Iris pigment epithelial cell (primary cell): Measurements from ENCODE around the gene MGMT.

Experiments used
- DNase-seq: peaks from one replicate; pipeline ENCODE4 v3.0.0-alpha.2; 2011; ENCODE audit warnings: low read depth

The MGMT gene

DNA sequence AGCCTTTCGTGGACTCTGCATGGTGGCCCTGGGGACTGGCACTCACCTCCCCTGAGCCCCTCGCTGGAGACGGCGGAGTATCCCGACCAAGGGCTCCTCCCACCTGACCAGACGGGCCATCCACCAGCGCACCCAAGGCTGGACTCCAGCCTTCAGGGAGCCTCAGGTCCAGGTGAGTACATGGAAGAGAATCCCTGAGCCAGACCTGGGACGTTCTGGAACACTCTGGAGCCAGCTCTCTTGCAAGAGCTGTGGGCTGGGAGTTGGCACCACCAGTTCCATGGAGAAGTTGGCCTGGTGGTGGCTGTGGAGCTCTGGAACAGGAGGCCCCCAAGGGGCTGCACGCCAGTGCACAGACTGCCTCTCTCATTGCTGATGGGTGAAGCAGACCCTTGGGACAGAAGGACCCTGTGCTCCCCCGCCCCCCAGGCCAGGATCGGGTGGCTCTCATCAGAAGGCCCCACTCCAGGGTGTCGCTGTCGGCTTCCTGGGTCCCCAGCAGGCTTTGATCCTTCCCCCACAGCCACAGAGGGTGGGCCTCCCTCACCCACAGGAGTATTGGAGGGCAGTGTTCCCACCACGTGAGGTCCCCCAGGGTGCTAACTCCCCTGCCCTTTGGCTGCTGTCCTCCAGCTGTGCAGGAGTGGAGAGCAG, 307.2 kb downstream of the MGMT start:
- DNase-seq: no peak

DNA sequence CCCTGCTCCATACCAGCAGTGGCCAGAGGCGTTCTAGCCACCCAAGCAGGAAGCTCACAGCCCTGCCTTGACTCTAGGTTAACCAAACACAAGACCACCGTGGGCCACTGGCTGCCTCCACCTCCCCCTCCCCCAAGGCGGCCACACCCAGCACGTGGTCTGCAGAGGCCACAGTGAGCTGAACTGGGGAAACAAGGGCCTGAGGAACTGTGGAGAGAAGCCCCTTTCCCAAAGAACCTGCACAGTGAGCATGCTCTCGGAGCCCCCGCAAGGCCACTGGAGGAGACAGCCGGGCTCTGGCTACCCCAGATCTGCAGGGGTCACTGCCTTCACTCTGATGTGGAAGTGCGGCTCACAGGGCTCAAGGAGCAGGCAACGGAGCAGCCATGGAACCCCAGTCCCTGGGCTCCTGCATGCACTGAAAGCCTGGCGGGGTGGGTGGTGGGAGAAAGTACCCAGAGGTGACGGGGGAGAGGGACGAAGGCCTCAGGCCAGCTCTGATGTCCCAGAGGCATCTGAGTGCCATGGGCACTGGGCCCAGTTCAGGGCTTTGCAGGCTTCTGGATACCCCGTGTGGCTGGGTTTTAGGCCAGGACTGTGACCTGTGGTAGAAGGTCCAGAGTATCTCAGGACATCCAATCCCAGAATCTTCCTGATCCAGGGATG, 307.8 kb downstream of the MGMT start:
- no peak for DNase-seq

DNA sequence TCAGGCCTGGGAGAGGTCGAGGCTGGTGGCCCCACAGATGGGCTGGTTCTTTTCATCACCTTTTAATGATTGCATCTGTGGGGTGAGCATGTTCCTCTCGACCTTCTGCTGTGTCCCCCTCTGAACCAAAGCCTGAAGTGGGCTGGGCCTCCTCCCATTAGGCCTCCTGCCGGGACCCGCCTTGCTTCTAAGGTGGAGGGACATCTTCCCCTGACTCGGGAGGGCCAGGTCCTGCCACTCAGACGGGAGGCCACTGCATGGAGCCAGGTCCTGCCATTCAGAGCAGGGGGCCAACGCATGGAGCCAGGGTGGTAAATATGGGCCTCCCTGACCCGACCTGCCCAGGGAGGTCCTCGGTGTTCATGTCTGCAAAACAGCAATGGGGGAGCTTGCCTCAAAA, 308.6 kb downstream of the MGMT start:
- no peak for DNase-seq

DNA sequence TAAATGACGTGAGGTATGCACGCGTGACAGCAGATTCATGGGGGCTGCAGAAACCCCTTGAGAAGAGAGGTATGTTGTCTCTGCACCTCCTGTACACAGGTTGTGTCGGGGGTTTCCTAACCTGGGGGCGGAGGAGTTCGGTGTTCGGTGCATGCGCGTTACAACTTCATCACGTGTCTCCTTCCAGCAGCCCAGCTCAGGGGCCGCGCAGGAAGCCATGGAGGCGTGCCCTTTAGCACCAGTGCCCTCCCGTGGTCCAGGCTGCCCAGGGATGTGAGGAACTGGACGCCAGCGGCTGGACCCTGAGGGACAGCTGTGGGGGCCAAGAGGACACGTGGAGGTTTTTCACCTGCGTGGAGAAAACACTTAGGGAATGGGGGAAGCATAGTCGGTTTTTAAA, 310.6 kb downstream of the MGMT start:
- no peak for DNase-seq

DNA sequence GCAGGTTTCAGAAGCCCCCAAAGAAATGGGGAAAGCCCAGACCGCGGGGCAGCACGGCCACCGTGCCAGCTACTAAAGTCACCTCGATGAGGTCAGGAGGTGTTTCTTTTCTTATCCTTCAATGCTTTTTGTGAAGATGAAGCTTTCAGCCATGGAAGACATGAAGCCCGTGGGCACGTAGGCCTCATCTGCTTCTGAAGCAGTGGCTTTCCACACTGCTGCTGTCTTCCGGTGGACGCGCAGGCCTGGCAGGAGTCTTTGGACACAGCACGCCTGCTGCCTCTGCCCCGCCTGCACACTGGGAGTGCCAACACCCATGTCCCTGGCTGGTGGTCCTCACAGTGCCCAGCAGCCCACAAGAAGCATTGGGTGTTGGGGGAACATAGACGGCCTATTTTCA, 311.5 kb downstream of the MGMT start:
- no peak for DNase-seq

DNA sequence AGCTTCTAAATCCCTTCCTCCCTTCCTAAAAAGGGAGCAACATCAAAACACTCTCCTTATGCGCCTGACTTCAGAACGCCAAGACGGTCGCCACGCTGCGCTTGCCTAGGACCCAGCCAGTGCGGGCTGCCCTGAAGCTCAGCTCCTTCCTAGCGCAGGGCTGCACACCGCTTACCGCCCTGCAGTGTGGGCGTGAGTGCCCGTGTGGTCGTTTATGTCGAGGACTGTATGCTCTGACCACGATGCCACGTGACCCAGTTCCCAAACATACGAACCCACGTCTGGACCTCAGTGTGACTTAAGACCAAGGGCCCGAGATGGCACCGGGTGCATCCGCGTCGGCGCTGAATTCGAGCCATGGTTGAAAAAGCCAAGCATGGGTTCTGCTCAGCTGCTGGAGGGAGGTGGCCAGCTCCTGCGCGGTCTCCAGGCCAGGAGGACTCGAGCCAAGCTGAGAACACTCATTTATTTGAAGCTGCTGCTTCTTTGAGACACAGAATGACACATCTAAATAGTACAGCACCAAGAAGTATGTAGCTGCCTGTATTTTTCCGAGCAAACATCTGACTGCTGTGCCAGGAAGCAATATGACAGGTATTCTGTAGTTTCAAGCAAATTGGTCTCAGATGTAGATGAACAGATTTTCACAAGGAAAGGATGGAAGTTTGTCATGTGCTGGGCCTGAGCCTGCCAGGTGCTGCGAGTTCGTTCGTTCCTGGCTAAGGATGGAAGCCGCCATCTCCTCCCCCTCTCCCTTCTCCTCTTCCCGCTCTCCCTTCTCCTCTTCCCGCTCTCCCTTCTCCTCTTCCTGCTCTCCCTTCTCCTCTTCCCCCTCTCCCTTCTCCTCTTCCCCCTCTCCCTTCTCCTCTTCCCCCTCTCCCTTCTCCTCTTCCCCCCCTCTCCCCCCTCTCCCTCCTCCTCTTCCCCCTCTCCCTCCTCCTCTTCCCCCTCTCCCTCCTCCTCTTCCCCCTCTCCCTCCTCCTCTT, 312.4 kb downstream of the MGMT start:
- DNase-seq: no peak

DNA sequence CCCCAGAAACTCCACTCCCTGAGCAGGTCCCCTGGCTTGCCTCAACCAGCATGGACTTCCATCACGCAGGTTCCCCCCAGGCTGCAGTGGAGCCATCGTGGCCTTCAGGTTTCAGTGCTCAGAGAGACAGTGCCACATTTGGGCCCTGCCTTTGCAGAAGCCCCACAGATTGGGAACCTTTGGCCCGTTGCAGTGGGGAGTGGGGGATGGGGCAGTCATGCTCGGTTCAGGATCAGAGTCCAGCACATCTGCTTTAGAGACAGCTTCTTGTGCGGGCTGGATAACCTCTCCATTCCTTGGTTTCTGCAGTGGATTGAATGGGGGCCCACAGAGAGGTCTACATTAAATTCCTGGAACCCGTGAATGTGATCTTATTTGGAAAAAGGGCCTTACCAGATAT, 313.2 kb downstream of the MGMT start:
- DNase-seq: no peak

DNA sequence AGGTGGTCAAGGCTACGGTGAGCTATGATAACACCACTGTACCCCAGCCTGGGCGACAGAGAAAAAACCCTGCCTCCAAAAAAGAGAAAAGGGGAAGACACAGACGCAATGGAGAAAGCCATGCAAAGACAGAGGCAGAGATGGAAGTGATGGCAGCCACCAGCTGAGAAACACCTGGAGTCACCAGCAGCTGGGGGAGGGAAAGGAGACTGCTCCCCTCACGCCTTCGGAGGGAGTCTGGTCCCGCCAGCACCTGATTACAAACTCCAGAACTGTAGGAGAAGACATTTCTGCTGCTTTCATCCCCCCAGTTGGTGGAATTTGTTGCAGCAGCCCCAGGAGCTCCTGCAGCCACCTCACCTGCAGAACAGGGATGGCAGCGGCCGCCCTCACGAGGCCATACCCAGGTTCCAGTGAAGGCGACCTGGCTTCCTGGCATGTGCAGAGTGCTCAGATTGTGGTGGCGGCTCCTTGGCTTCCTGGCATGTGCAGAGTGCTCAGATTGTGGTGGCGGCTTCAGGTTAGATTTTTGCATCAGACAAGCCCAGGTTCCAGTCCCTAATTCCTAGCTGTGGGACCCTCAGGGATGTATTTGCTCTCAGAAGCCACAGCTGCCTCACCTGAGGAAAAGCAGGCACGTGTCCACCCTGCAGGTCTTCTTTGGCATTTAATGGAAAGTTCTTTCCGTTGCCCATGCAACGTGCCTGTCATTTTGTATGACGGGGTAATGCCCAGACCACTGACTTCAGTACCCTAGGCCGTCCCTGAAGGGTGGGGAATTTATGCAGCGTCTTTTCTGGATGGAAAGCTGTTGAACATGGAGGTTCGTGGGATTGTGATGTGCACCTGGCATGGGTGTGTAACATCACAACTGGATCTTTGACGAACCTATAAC, 314.1 kb downstream of the MGMT start:
- DNase-seq: no peak

DNA sequence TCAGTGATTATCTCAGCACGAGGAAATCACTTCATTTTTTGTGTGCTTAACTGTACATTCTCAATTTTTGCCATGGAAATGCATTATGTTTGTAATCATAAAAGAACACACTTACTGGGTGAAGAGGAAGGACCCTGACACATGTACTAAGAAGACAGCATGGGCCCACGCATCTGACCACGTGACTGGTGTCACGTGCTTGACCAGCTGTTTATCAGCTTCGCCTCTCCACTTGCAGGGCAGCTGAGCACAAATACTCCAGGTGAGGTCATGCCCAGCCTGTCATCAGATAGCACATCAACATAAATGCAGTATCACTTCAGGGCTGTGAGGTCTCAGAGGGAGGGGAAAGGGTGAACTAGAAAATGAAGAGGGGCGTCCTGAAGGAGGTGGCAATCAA, 317.2 kb downstream of the MGMT start:
- no peak for DNase-seq

DNA sequence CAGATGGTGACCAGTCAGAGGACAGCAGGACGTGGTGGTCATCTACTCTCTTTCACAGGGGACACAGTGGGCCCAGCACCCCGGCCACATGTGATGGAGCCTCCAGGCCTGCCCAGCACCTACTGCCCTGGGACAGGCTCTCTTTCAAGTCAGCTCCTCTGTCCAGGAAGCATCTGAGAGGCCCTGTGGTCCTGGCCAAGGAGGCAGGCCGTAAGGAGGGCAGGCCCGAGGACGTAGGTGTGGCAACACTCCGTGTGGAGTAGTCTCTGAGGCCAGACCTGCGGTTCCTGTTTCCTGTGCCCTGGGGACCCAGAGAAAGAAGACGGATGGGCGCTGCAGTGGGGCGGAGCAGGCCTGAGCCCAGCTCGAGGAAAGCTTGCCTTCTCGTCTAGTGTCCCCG, 317.9 kb downstream of the MGMT start:
- DNase-seq: no peak

DNA sequence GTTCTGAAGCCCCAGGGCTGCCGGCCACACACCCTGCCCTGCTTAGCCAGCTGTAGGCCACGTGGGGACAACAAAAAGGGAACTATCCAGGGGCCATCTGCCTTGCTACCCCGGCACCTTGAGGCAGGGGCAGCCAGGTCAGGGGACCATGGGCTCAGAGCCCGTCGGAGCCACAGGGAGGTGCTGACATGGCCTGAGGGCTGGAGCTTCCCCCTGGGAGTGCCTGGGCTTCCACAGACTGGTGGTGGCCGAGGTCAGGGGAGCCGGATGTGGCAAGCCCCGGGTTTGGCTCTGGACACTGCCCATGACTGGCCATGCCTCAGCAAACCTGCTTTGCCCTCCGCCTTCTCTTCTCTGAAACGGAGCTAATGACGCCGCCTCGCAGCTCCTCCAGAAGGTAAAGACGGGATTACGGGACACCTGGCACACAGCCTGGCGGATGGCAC, 318.5 kb downstream of the MGMT start:
- DNase-seq: no peak

DNA sequence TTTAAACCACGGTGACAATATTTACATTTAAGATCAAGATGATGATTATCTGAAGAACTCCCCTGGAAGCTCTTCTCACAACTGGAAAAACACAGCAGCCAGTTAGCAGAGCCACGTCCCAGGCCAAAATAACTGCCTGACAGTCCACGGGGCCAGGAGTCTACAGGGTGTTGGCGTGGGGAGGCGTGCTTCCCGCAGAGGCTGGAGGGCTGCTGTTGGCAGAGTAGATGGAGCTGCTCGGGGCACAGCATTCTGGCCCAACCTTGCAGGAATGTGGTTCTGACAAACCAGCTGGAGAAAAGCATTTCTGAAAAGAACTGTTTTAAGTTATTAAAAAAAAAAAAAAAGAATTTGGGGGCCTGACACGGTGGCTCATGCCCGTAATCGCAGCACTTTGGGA, 319.2 kb downstream of the MGMT start:
- DNase-seq: no peak

DNA sequence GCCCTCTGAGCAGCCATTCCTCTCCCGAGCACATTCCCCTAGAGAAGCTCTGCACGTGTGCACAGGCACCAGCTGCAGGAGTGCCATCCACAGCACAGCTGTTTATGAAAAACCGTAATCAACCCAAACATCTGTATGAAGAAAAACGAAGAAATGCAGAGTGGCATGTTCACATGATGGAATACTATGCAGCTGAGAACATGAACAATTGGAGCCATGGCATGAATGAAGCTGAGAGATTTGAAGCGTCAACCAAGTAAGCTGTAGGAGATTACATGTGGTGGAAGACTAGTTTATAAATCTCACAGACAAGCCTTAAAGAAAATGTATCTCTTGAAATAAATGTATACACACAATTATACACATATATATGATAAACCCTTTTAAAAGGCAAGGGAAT, 320.5 kb downstream of the MGMT start:
- no peak for DNase-seq

DNA sequence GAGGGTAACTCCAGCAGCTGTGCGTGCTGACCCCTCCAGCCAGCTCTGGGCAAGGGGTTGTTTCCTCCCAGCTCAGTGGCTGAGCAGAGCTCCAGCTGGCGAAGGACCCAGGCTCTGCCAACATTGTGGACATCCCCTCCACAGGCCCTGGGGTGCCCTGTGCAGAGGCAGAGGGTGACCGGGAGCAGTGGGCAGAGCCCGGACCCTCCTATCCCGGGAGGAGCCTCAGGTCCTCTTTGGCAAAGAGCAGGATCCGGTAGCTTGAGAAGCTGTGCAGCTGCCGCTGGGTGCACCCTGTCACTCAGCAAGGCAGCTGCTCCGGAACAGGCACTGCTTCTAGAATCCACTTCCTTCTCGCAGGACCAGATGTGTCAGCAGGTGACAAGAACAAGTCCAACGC, 321.2 kb downstream of the MGMT start:
- no peak for DNase-seq

DNA sequence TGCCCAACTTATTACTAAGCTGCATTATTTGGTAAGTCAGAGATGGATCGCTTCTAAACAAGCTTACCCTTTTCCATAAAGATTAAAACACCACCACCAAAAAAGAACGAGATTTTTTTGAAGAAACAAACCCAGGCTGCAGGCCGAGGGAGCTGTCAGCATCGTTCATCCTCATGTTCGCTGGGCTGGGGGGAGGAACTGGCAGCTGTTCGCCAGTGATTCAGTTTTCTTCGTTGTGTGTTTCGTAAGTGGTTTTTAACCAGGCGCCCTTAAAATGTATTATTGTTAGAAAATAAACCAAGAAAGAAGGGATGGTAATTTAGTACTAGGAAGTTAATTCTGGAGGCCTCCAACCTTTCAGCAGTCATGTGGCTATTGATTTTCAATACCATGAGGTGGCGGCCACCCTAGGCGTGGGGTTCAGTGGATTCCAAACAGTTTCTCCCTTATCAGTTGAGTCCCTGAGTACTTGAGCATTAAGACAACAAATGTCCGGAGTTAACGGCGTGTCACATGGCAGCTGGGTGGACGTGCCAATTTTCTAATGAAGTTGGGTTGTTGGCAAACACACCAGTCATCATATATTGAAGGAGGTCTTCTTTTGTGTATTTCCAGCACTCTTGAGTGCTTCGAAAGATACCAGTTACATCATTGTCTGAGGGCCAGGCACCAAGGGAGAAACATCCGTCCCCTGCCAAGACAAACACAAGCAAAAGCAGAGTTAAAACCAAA, 323.8 kb downstream of the MGMT start:
- DNase-seq: no peak

DNA sequence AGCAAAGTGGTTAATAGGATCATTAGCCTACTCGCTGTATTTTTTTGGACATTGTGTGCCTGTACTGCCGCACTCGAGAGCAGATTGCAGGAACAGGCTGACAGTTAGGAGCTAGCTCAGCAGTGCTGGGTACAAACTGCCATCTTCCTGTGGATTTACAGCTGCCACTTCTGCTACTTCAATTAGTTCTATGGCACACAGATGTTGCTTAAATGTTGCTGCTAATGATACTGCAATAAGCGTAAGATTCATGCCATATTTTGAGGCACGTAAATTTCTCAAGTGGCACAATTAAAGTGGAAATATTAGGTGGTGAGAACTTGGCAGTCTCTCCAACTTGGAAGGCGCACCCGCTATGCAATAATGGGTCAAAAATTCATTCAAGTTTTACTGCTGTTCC, 325.1 kb downstream of the MGMT start:
- no peak for DNase-seq

DNA sequence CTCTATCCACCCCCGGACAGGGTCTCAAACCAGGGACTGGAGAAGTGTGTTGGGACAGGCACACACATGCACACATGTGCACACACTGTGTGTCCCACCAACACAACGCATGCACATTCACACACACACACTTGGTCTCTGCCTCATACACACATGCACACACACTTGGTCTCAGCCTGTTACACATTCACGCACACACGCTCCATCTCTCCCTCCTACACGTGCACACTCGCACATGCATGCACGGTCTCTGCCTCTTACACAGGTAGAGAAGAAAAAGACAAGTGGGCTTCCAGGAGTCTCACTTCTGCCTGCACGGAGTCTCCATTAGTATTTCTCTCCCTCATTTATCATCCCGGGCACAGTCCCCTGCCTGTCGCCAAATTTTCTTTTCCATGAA, 325.8 kb downstream of the MGMT start:
- DNase-seq: no peak

DNA sequence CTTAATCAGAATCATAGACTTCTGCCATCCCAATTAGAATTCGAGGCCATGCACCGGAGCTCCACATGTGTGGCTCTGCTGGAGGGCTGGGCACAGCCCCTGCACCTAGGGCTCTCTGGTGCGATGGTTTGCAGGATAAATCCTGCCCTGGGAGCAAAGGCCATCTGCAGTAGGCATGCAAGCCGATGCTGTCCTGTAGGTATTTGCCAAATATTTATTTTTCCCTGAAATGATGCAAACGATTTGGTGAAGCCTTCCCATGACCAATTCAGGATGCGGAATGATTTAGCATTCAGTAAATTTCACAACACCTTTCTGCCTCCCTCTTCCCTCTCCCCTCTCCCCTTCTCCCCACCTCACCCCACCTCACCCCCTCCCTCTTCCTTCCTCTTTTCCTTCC, 326.4 kb downstream of the MGMT start:
- no peak for DNase-seq

DNA sequence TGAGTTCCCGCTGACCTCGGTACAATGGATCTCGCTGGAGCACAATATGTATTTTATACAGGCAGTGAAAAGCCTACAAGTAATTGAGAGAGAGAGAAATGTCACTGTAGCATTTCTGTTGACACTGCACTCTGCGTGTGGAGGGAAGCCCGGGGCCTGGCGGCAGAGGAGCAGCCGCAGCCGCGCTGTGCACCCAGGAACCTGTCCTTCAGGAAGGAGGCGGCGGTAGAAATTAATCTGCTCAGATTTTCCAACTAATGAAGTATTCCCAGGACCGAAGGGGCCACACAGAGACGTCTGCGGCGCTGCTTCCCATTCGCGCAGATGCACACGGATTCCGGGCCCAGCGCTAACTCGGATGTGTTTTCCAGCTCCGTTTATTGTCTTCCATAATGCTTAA, 327.0 kb downstream of the MGMT start:
- no peak for DNase-seq

DNA sequence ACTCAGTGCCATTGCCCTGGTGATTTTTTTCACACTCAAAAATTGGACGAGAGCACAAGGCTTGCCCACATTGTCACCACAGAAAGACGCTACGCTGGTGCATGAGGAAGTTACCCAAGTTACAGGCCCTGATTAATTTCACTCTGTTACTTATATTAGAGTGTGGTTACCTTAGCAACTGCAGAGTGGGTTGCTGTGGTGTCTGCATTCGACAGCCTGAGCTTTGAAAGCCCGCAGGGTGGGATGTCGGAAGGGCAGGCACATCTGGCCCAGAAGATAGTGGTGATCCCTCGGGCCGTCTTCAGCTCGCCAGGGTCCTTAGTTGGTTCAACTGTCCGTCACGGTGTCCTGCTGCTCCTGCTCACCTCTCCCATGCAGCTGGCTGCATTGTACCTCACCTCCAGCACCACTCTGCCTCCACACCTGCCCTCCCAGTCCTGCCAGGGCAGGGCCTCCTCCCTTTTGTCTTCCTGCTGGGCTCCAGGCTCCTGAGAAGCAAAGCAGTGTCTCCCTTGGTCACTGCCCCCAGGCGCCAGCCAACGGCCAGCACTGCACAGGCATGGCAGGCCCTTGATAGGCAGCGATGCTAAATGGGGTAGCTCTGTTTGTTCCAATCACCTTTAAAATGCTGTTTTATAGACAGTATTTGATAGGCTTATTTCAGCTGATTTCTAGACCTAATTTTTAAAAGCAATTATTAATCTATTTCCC, 329.8 kb downstream of the MGMT start:
- no peak for DNase-seq

DNA sequence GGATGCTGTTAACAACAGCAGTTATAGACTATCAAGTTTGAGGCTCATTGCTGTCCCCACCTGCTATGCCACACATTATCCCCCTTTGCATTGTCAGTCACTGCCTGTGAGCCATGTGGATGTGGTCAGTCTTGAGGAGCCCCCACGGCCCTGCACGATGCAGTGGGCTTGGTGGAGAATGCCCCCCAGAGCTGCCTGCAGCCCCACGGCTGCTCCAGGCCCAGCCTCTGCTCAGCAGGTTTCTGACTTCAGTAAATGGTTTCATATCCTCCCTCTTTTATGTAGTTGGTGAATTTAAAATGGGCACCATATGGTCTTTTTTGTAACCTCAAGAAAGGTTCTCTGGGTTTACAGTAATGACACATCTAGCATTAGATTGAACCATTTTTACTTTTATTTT, 332.9 kb downstream of the MGMT start:
- DNase-seq: no peak
